Fibroblast of the conjunctiva (primary cell): Measurements from ENCODE around the gene TRIM10.
A peak's percentile ranks its signal among the peaks of the same experiment; 100 is the strongest.
"Not testable (repeated sequence)": the region's sequence is repeated elsewhere in the genome, so short reads cannot be mapped to it uniquely, and the experiment has no call there.

Experiments used
- DNase-seq: peaks from one replicate; pipeline ENCODE4 v3.0.0-alpha.2; 2010; ENCODE audit warnings: low read depth

TRIM10 gene

GRCh38 chr6:30127238-30128093, 33.5 kb downstream of the TRIM10 start:
- DNase-seq: no peak

DNA sequence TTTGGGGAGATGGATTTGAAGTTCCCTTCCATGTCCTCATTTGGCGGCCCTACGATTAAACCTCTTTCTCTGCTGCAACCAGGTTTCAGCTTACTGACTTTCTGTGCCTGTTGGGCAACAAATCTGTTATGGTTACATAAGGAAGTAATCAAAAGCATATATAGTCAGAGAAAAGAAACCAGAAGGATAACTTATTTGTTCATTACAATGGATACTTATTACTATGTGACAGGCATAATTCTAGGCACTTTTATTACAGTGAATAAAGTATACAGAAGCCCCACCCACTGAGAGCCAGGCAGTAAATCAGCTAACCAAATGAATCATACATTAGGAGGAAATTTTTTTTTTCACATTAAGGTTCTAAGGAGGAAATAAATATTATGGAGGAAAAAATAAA, 38.5 kb downstream of the TRIM10 start:
- DNase-seq: no peak

DNA sequence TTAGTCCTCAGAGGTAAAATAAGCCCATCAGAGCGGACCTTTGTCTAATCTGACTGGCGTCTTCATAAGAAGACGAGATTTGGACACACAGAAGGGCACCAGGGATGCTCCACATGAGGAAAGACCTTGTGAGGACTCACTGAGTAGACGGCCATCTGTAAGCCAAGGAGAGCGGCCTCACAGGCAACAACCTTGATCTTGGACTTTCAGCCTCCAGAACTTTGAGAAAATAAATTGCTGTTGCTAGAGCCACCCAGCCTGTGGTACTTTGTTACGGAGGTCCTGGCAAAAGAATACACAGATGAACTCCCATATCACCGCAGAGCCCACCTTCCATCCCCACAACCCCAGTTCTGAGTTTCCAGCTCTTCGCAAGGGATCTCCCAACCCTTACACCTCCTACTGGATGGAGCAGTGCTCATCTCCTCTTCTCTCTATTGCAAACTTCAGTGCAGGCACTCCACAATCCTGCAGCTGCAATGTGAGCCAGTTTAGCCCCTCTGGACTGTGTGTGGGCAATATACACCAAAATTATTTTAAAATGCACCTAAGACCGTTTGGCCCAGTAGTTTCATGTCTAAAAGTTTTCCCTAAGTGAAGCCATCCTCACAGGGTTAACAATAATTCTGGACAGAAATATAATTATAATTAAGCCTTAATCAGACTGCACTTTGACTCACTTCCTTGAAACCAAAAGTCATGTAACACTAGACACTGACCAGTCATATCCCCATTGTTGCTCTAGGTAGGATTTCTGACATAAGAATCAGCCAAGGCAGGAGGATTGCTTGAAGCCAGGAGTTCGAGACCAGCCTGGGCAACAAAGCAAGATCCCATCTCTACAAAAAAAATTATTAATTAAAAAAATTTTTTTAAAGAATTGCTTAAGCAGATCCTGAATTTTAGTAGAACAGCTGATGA, 39.3 kb downstream of the TRIM10 start:
- no peak for DNase-seq

- DNase-seq: not testable (repeated sequence)
These were observed 42.3 kb downstream of the TRIM10 start for GRCh38 chr6:30118691-30119090.

GRCh38 chr6:30116724-30117123, 44.3 kb downstream of the TRIM10 start:
- DNase-seq: no peak

DNA sequence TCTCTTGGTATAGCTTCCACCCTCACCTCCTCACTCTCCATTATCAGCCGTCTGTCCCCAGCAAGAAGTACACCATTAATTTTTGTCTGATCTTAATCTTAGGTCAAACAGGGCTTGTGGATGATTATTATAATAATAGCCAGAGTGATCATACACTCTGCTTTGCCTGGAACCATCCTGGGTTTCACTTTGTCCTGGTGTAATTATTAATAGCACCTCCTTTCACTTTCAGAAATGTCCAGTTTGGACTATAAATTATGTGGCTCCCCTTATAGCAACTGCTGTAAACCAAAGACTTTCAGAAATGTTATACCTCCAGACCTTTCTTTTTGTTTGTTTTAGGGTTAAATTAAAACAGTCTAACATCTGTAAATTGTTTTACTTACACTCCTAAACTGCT, 47.2 kb downstream of the TRIM10 start:
- DNase-seq: no peak

DNA sequence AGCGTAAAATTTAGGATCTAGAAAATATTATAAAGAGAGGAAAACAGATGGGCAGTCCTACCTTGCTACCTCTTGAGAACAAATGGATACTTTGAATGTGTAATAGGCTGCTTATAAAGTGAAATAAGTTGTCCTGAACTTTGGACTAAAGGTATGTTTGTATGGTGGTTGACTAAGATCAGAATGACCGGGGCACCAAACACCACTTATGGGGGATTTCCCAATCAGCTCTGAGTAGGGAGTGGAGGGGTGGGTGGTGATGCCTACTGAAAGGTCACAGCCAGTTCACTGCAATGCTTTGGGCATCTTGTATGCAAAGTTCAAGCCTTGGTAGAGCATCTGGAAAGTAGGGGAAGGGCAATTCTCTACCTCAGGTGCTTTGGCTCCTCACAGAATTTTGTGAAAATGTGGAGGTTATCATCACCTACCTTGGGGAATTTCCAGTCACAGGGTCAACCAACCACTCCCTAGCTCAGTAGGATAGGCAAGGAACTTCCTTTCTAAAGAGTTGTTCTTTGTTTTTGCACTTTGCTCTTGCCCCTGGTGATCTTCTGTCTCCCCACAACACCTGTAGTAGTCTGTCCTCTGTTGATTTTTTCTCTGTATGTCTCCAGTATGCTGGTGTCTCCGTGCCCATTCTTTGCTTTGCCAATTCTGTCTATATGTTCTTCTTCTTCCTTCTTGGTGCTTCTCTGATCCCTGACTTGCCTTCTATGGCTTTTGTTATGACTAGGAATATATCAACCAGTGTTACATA, 47.8 kb downstream of the TRIM10 start, which contains the start of gene TRIM31:
Gene TRIM31, minus strand, starts transcription at position 88 of the 757 bp plus-strand sequence. CDS start 285 bp downstream, outside the sequence.
- no peak for DNase-seq

- DNase-seq: no peak
These were observed 48.5 kb downstream of the TRIM10 start for GRCh38 chr6:30112402-30112994.

- no peak for DNase-seq
These were observed 49.6 kb downstream of the TRIM10 start for GRCh38 chr6:30111266-30111856.

DNA sequence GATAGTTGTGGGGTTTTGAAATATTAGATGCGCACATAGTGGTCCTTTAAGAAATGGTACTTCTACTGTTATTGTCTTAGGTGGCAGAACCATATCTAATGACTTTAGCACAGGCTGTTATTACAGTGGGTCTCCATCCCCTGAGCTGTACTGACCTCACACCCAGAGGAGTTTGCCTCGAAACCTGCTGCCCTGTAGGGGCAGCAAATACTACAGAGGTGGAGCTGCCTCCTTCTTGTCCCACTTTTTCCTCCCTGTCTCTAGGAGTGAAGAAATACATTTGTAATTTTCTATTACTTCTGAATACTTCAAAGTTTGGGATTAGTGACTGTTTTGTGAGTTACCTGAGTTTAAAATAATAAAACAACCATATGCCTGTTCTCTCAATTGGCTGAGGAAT, 56.4 kb downstream of the TRIM10 start:
- DNase-seq: no peak

DNA sequence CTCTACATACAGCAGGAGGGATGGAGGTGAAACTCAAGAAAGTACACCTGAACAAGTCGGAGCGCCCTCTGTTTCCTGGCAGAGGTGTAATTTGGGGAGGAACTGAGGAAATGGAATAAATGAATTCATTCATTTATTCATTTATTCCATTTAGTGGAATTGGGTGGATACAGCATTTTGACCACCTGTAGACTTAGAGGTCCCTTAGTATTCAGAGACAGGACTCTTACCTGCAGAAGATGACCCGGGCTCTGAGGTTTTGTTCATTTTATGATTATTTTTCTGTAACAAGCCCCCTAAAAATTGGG, 57.2 kb downstream of the TRIM10 start:
- no peak for DNase-seq

DNA sequence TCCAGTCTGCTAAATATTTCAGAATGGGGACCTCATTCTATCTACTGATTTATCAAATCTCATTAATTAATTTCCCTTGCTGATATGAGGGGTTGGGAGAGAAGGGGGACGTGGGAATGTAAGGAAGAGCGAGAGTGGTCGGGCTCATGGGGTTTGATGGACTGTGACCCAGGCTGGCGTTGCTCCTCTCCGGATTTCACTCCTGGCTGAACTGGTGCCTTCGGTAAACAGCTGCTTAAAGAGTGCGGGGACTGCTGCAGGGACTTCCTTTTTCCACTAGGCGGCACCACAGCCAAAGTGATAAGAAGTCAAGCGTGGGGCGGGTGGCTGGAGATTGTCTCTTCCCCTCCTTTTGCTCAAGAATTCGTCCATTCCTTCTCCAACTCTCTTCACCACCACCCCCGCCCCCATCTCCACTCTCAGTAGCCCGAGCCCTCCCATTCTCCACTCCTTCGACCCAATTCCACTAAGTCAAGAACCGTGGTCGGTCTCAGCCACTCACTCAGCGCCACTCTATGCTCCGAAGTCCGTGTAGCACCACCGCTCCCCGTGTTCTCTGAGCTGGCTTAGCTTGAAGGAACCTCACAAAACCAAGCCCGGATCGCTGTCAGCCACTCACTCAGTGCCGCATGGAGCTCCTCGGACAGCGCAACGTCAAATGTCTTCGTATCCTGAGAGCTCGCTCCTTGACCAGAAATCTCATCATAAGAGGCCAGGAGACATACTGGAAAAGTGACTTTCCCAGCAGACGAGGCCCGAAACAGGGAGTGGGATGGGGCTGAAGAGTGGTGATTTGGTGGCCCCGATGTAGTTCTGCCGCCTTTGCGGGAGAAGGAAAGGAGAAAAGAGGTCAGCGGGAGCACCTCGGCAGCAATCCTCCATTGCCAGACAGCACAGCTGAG, 57.8 kb downstream of the TRIM10 start:
- DNase-seq: peak; percentile 76

GRCh38 chr6:30102414-30102969, 58.5 kb downstream of the TRIM10 start:
- DNase-seq: peak; percentile 6
